ENCODE data around the gene SMTNL1.

GRCh38 chr11:57549983-57550382 lies 12.6 kb downstream of the SMTNL1 start:
- TF ChIP-seq POLR2A (IDR thresholded peaks at IDR 0.05; ENCODE audit: low read length) = no peak
- TF ChIP-seq GATA1 (IDR thresholded peaks at IDR 0.05; ENCODE audit: low read depth, low read length) = no peak

Measured in erythroblast (primary cell).